Activated T-cell treated with anti-CD3 and anti-CD28 coated beads, Interleukin-2, amount 50 U/mL, for 24 hours (primary cell): ENCODE results near the gene RGL1.

ENCODE experiments used
- DNase-seq: peaks from one replicate; pipeline ENCODE4 v3.0.0-alpha.2; 2020
- H3K27ac Mint-ChIP-seq: 2 replicates; pipeline ENCODE4 v1.8.0; 2020; ENCODE audit warnings: mild to moderate bottlenecking, mixed read lengths
- H3K27me3 Mint-ChIP-seq: 2 replicates; pipeline ENCODE4 v1.8.0; 2020; ENCODE audit warnings: mixed read lengths
- H3K36me3 Mint-ChIP-seq: 2 replicates; pipeline ENCODE4 v1.8.0; 2020; ENCODE audit warnings: low read depth, mixed read lengths
- H3K4me1 Mint-ChIP-seq: 2 replicates; pipeline ENCODE4 v1.8.0; 2020; ENCODE audit warnings: low read depth, mixed read lengths
- H3K4me3 Mint-ChIP-seq: 2 replicates; pipeline ENCODE4 v1.8.0; 2020; ENCODE audit warnings: mild to moderate bottlenecking, moderate library complexity, mixed read lengths
- H3K9me3 Mint-ChIP-seq: 2 replicates; pipeline ENCODE4 v1.8.0; 2020; ENCODE audit warnings: mixed read lengths

The RGL1 gene

DNA sequence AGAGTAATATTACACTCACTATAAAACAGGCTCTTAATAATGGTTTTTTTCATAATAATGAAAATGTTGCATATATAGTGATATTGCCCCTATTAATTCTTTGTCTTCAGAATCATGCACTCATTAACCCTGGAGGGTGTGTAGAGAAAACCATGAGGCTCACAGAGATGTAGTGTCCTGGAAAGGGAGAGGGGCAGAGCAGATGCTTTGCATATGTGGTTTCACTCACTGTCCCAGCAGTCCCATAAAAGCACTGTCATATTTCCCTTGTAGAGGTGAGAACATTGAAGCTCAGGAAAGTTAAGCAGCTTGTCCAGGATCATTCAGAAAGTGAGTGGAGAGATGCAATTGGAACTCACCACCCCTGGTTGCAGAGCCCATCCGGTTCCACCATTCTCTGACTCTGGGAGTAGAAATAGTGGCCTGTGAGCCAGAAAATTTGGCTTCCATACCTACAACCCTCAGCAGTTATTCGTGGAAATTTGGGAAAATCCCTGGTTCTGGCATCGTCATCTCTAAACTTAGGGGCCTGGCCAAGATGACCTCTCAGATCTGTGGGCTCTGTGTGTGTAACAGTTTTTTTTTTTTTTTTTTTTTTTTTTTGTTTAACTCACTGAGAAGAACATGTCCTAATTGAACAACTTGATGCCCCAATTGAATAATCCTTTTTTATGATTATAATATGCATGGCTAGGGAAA, 86.4 kb downstream of the RGL1 start:
- H3K27ac Mint-ChIP-seq = no peak overlapping the region
- no peaks in the 10 kb centered on the region for H3K36me3 Mint-ChIP-seq
- peaks cover 36% of the 10 kb centered on the region for H3K4me1 Mint-ChIP-seq
- H3K27me3 Mint-ChIP-seq = no peaks in the 10 kb centered on the region
- no peak overlapping the region for H3K4me3 Mint-ChIP-seq
- H3K9me3 Mint-ChIP-seq = no peaks in the 10 kb centered on the region
- DNase-seq = no peak

DNA sequence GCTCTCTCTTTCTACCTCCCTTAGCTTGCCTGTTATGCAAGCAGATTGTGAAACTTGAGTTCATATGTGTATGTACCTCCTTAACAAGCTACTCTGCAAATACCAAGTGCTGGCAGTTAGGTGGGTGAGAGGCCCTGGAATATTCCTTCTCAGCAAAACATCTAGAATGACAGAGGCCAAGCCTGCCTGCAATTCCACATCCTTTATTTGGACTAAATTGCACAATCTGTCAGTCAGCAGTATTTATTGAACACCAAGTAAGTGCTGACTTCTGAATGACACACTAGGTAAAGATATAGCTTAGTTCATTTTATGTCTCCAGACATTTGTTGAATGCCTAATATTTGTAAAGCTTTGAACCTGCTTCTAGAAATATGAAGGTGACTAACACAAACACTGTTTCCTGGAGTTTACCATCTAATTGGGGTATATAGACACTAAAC, 87.5 kb downstream of the RGL1 start:
- H3K9me3 Mint-ChIP-seq = no peaks in the 10 kb centered on the region
- H3K4me3 Mint-ChIP-seq = no peak overlapping the region
- no peak for DNase-seq
- H3K36me3 Mint-ChIP-seq = no peaks in the 10 kb centered on the region
- peaks cover 40% of the 10 kb centered on the region for H3K4me1 Mint-ChIP-seq
- no peaks in the 10 kb centered on the region for H3K27me3 Mint-ChIP-seq
- H3K27ac Mint-ChIP-seq = no peak overlapping the region

DNA sequence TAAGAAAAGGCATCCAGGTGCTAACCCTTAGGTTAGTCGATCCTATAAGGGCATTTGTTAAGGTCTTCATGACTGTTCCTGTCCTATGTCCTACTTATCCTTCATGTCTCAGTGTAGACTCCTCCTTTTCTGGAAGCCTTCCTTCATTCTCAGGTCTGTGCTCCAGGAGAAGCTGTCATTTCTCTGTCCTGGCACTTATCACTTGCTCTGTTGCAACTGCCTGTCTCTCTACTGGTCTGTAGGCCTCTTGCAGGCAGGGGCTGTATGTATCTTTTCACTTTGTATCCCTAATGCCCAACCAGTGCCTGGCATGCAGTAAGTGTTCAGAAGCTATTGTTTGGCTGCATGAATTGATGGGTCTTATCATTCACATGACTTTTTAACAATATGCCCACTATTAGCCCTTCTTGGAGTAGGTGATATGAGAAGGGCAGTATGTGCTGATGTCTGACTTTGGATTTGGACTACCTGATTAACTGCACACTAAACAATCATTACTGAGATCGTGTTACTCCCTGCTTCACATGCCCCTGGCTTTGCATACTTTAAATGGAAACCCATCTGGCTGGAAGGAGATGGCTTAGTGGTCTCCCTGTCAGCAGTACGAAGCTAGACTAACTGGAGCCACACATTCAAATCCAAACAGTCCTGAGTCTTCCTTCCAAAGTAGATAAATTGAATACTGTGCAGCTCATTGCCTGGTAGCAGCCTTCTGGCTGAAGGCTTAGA, 88.8 kb downstream of the RGL1 start:
- no peak for DNase-seq
- Mint-ChIP-seq H3K27me3 (no peaks in the 10 kb centered on the region), H3K27ac (no peak overlapping the region), H3K9me3 (no peaks in the 10 kb centered on the region), H3K4me3 (no peak overlapping the region), H3K36me3 (no peaks in the 10 kb centered on the region), H3K4me1 (peaks cover 27% of the 10 kb centered on the region)

DNA sequence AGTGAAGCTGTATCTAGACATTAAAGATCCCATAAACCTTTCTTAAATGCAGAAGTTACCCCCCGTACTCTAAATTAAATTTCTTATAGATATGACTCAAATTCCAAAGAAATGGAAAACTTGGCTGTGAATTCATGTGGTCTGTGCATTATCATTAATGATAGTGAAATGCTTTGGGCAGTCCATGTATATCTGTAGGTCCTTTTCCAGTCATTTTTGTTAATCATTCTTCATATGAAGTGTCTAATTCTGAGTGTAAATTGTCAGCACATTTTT, 89.3 kb downstream of the RGL1 start:
- H3K27me3 Mint-ChIP-seq = no peaks in the 10 kb centered on the region
- H3K36me3 Mint-ChIP-seq = no peaks in the 10 kb centered on the region
- no peak for DNase-seq
- H3K4me3 Mint-ChIP-seq = no peak overlapping the region
- H3K27ac Mint-ChIP-seq = no peak overlapping the region
- peaks cover 22% of the 10 kb centered on the region for H3K4me1 Mint-ChIP-seq
- H3K9me3 Mint-ChIP-seq = no peaks in the 10 kb centered on the region

DNA sequence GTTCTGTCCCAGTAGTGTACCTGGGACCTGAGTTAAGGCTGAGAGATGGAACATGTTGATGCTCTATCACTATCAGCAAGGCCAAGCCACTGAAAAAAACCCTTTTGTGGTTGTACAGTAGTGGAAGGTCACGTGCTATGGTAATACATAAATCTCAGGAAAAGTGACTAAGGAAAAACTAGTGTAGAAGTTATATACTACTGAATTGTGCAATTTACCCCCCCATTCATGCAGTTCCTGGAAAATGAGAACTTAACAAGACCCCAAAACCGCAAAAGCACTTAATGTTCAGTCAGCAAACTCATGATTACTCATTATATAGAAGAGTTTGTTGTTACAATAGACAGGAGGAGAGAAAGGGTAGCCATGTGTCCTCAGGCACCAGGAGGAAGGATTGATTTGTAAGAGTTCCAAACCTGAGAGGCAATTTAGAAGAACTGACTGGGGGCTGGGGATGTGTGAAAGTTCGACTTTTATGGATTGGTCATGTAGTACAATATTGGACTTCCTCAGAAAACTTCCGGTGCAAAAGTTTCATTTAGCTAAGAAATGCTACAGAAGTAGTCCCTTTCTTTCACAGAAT, 91.6 kb downstream of the RGL1 start:
- H3K36me3 Mint-ChIP-seq = peaks cover 2% of the 10 kb centered on the region
- H3K27ac Mint-ChIP-seq = peak overlapping the region; percentile 10
- peaks cover 15% of the 10 kb centered on the region for H3K4me1 Mint-ChIP-seq
- no peaks in the 10 kb centered on the region for H3K9me3 Mint-ChIP-seq
- no peaks in the 10 kb centered on the region for H3K27me3 Mint-ChIP-seq
- H3K4me3 Mint-ChIP-seq = no peak overlapping the region
- no peak for DNase-seq

DNA sequence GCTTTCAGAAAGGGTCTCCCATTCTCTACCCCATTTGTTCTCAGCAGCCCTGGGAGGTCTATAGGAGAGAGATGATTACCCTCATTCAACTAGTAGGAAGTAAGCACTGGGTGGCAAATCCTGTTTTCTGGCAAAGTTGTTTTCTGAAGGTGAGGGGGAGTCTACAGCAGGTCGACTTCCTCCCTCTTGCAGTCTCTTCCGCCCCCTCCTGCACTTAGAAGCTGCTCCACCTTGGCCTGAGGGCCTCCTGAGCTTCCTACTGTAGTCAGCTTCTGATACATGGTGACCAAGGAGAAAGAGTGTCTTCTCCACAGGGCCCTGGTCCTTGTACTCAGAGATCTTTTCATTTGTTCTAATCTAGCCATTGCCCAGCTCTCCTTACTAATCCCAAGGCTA, 93.1 kb downstream of the RGL1 start:
- Mint-ChIP-seq H3K9me3 (no peaks in the 10 kb centered on the region), H3K36me3 (peaks cover 2% of the 10 kb centered on the region), H3K4me1 (peaks cover 26% of the 10 kb centered on the region), H3K4me3 (no peak overlapping the region), H3K27me3 (no peaks in the 10 kb centered on the region), H3K27ac (no peak overlapping the region)
- no peak for DNase-seq

DNA sequence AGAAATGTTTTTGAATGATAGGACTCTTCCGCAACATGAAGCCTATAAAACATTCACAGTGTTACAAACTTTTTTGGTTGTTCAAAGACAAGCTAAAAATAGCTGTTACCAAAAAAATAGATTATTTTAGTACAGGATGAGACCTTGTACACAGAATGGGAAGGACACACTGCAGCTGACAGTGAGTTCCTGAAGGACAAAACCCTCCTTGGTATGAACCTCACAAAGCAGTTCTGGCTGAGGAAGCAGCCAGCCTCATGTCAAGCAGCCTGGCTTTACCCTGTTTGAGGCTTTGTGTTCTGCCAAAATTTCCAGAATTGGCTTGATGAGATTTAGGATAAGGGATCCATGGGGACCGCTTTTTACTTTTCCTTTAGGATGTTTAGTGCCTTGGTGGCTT, 93.7 kb downstream of the RGL1 start:
- Mint-ChIP-seq H3K9me3 (no peaks in the 10 kb centered on the region), H3K36me3 (peaks cover 2% of the 10 kb centered on the region), H3K4me1 (peaks cover 27% of the 10 kb centered on the region), H3K27ac (no peak overlapping the region), H3K27me3 (no peaks in the 10 kb centered on the region), H3K4me3 (no peak overlapping the region)
- DNase-seq = no peak

DNA sequence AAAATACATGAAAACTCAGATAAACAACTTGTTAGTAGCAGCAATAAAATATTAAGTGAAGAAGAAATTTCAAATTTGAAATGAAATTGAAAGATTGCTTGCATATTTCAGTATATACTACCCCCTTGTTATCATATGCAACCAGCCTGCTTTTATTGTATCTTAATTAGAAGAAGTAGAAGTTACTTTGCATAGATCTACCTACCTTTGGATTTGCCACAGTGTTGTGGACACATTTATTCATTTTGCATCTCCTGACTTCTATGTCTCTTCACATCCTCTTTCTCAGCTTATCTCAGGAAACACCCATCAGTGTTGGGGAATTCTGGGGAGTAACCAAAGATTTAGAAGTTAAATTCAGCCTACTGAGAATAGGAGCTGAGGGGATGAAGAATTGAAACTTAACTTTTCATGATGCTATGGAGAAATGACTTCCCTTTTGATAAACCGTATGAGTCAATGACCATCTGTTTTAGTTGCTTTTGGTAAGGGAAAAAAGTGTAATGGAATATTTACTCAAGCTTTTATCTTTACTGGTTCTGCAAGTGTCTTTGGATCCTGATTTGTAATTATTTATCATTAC, 96.9 kb downstream of the RGL1 start:
- Mint-ChIP-seq H3K4me3 (no peak overlapping the region), H3K4me1 (peaks cover 16% of the 10 kb centered on the region), H3K36me3 (peaks cover 2% of the 10 kb centered on the region), H3K27me3 (no peaks in the 10 kb centered on the region), H3K27ac (peak overlapping the region; percentile 34), H3K9me3 (no peaks in the 10 kb centered on the region)
- no peak for DNase-seq

- Mint-ChIP-seq H3K27ac (no peak overlapping the region), H3K27me3 (no peaks in the 10 kb centered on the region), H3K36me3 (peaks cover 2% of the 10 kb centered on the region), H3K4me1 (peaks cover 13% of the 10 kb centered on the region), H3K9me3 (no peaks in the 10 kb centered on the region), H3K4me3 (no peak overlapping the region)
- DNase-seq = no peak
Measured at GRCh38 chr1:183903101-183903500, 98.2 kb downstream of the RGL1 start.

- Mint-ChIP-seq H3K4me3 (no peak overlapping the region), H3K27me3 (no peaks in the 10 kb centered on the region), H3K27ac (no peak overlapping the region), H3K9me3 (no peaks in the 10 kb centered on the region), H3K4me1 (peaks cover 19% of the 10 kb centered on the region), H3K36me3 (peaks cover 2% of the 10 kb centered on the region)
- no peak for DNase-seq
Measured at GRCh38 chr1:183905508-183906113, 100.7 kb downstream of the RGL1 start.

- peaks cover 2% of the 10 kb centered on the region for H3K36me3 Mint-ChIP-seq
Measured at GRCh38 chr1:183907070-183907469, 102.2 kb downstream of the RGL1 start.

GRCh38 chr1:183908079-183908478, 103.2 kb downstream of the RGL1 start:
- Mint-ChIP-seq H3K9me3 (no peaks in the 10 kb centered on the region), H3K27ac (no peak overlapping the region), H3K4me1 (peaks cover 23% of the 10 kb centered on the region), H3K36me3 (peaks cover 7% of the 10 kb centered on the region), H3K4me3 (no peak overlapping the region), H3K27me3 (no peaks in the 10 kb centered on the region)
- DNase-seq = no peak

More at GRCh38 chr1:183907070-183907469, 102.2 kb downstream of the RGL1 start:
- Mint-ChIP-seq H3K4me3 (no peak overlapping the region), H3K27me3 (no peaks in the 10 kb centered on the region), H3K4me1 (peaks cover 24% of the 10 kb centered on the region), H3K9me3 (no peaks in the 10 kb centered on the region), H3K27ac (no peak overlapping the region)
- DNase-seq = no peak

- H3K36me3 Mint-ChIP-seq = peaks cover 7% of the 10 kb centered on the region
- no peaks in the 10 kb centered on the region for H3K27me3 Mint-ChIP-seq
- H3K9me3 Mint-ChIP-seq = no peaks in the 10 kb centered on the region
- no peak overlapping the region for H3K27ac Mint-ChIP-seq
- no peak for DNase-seq
- no peak overlapping the region for H3K4me3 Mint-ChIP-seq
- peaks cover 22% of the 10 kb centered on the region for H3K4me1 Mint-ChIP-seq
Measured at GRCh38 chr1:183909672-183910071, 104.8 kb downstream of the RGL1 start.

GRCh38 chr1:183910845-183911244, 105.9 kb downstream of the RGL1 start:
- Mint-ChIP-seq H3K4me3 (no peak overlapping the region), H3K36me3 (peaks cover 7% of the 10 kb centered on the region), H3K9me3 (no peaks in the 10 kb centered on the region), H3K4me1 (peaks cover 28% of the 10 kb centered on the region), H3K27ac (no peak overlapping the region), H3K27me3 (no peaks in the 10 kb centered on the region)
- DNase-seq = no peak

DNA sequence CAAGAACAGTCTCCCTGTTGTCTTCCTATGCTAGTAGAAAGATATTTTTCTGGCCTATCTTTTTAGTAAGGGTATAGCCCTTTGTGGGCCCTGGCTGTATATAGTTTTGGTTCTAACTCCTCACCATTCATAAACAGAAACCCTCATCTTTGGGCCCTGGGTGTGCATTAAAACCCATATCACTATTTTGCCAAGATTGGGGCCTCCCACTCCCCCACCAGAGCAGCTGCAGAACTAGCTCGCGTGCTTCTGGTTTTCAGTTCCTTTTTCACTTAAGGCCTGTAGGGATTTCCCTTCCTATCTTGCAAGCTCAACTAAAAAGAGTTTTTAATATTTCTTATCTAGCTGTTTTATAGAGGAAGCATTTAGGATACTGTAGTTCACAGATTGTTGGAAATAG, 106.4 kb downstream of the RGL1 start:
- H3K27me3 Mint-ChIP-seq = no peaks in the 10 kb centered on the region
- peaks cover 33% of the 10 kb centered on the region for H3K4me1 Mint-ChIP-seq
- H3K9me3 Mint-ChIP-seq = no peaks in the 10 kb centered on the region
- DNase-seq = no peak
- H3K27ac Mint-ChIP-seq = peak overlapping the region; percentile 27
- no peak overlapping the region for H3K4me3 Mint-ChIP-seq
- peaks cover 7% of the 10 kb centered on the region for H3K36me3 Mint-ChIP-seq
